GM18507 (cell line): ENCODE measurements around the gene ADGRB3.
"Not testable (repeated sequence)": the region's sequence is repeated elsewhere in the genome, so short reads cannot be mapped to it uniquely, and the experiment has no call there.

Source experiments
- DNase-seq: peaks from one replicate; pipeline ENCODE4 v3.0.0; 2011; ENCODE audit warnings: low read depth; ENCODE audit not compliant: insufficient read length; ENCODE audit errors: extremely low spot score
- FAIRE-seq: peaks from 2 replicates; lab custom pipeline; 2011; peaks lifted over from hg19 to GRCh38; lab: Jason Lieb, UNC

ADGRB3 gene

DNA sequence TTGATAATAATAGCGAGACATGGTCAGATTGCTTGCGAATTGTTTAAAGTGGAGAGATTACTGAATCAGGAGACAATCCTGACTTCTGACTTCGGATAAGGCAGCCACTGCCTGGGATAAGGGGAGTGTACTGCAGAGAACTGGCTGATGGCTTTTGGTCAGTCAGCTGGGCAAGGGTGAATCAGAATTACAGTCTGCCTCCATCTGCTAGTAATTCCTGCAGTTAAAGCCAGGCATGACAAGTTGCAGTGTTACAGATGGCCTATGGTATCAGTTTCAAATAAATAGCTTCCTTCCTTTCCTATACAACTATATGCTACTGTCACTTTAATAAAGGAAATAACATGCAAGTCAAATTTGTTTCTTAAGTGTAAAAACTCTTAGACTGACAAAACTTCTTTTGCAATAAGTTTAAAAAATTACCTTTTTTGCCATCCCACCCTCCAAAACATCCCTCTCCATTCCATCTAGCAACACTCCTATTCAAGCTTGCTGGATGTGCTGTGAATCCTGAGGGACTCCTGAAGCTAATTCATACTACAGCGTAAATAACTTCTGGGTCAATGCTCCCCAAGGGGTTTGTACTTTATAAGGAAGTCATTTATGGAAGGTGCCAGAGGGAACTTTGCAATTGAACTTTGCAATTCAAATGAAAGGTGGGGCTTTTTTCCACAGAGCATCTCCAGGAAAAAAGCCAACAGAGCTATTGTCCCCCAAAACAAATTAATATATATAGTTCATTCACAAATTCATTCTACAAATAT lies 245.2 kb downstream of the ADGRB3 start:
- FAIRE-seq = no peak
- DNase-seq = no peak

DNA sequence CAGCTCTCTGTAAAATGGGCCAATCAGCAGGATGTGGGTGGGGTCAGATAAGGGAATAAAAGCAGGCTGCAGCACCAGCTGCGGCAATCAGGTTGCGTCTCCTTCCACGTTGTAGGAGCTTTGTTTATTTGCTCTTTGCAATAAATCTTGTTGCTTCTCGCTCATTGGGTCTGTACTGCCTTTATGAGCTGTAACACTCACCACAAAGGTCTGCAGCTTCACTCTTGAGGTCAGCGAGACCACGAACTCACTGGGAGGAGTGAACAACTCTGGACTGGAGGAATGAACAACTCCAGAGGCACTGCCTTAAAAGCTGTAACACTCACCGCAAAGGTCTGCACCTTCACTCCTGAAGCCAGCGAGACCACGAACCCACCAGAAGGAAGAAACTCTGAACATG lies 248.2 kb downstream of the ADGRB3 start:
- DNase-seq, FAIRE-seq: not testable (repeated sequence)

DNA sequence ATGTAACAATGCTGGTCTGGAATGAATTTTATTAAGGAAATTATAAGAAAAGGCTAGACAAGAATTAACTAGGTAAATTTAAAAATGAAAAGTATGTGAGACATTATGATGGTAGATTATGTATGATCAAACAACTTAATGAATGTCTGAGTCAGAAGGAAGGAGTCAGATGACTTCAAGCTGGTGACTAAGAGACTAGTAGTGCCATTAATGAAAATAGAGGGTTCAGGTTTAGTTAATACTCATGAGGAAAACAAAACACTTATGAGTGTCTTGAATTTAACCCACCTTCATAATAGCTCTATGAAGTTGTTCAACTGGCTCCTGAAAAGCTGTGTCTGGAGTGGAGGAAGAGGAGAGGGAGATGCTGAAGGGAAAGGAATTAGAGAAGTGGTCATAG lies 256.3 kb downstream of the ADGRB3 start:
- FAIRE-seq (no peak), DNase-seq (no peak)

DNA sequence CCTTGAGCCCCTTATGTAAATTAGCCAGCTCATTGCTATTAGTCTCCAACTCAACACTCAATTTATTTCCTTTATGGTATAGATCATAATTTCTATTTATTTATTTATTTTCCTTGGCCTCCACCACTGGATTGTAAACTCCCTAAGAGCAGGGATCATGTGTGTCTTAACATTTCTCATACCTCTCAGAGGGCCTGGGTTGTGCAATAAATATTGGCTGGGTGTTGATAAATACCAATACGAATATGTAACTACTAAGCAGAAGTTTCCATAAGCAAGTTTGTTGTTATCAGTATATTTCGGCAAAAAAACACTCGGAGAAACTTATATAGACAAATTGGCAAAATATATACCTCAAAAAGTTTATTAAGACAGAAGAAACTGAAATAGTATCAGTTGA lies 257.4 kb downstream of the ADGRB3 start:
- no peak for FAIRE-seq
- no peak for DNase-seq

DNA sequence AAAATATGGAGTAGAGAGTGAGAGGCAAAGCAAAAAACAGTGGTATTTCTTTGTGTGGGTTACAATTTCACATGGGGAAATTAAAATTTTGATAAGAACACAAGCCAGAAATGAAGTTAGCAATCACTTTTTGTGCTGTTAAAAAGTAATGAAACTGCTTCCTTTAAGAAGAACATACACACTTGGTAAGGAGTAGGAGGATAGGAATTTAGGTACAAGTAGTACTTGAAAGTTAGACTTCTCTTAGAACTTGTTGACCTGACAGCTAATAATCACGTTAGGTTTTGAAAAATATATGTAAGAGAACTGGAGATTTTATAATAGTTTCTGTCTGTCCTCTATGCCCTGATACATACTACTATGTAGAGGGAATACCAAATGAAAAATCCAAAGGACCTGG lies 260.8 kb downstream of the ADGRB3 start:
- no peak for DNase-seq
- FAIRE-seq = no peak

DNA sequence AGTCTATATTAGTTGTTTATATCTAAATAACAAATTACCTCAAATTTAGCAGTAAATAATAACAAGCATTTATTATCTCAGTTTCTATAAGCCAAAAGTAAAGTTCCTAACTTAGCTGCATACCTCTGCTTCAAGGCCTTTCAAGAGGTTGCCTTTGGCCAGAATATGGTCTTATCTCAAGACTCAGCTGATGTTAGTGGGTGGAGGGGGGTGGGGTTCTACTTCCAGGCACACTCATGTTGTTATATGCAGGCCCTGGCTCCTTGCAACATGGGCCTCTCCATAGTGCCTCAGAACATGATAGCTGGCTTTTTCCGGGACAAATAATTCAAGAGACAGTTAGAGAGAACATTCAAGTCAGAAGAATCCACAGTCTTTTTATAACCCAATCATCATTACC lies 266.0 kb downstream of the ADGRB3 start:
- DNase-seq (no peak), FAIRE-seq (no peak)

DNA sequence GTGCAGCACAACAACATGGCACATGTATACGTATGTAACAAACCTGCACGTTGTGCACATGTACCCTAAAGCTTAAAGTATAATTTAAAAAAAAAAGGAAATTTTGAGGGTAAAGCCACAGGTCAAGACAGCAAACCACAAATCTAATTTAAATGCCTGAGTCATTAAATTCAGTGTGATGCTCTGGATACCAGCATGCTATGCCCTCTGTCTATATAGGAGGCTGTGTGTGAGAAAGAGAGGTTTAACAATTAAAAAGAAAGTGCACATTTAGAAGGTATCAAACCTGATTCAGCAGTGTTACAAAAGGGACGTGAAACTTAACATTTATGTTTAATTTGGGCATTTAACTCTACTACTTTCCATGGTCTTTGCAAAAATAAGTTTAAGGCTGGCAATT lies 276.3 kb downstream of the ADGRB3 start:
- FAIRE-seq (no peak), DNase-seq (no peak)

DNA sequence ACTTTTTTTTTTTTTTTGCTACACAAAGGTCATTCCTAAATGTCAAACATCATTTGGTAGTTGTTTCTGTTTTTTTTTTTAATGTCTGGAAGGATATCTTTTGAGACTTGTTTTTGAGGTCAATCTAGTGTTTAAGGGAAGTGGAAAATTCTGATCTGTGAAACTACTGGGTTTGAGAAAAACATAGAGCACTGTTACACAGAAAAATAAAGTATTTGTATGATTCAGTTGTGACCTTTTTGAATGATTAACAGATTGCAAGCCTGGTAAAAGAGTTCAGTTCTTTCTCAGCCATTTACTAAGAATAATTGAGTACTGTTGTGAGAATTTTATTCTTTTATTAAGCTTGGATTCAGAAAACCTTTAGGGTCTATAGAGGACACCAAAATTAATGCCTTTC lies 276.7 kb downstream of the ADGRB3 start:
- FAIRE-seq (no peak), DNase-seq (no peak)

DNA sequence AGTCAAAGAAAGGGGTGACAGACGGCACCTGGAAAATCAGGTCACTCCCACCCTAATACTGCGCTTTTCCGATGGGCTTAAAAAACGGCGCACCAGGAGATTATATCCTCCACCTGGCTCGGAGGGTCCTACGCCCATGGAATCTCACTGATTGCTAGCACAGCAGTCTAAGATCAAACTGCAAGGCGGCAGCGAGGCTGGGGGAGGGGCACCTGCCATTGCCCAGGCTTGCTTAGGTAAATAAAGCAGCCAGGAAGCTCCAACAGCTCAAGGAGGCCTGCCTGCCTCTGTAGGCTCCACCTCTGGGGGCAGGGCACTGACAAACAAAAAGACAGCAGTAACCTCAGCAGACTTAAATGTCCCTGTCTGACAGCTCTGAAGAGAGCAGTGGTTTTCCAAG lies 277.7 kb downstream of the ADGRB3 start:
- FAIRE-seq, DNase-seq: not testable (repeated sequence)

DNA sequence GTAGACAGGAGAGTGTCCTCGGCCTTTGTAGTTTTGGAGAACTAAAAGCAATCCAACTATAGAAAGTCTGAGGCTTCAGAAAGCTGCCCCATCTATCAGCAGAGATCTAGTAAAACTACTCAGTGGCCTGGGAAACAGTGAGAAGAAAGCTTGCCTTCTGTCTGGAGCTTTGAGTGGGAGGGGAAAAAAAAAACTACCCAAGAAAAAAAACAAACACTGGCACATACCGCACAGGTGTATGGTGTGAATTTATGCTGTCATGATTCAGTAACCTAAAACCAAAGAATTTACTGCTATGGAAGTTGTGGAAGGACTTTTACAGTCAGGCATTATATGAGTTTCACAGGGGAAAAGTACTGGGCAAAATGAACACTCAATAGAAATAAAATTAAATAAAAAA lies 280.5 kb downstream of the ADGRB3 start:
- no peak for FAIRE-seq
- DNase-seq = no peak

DNA sequence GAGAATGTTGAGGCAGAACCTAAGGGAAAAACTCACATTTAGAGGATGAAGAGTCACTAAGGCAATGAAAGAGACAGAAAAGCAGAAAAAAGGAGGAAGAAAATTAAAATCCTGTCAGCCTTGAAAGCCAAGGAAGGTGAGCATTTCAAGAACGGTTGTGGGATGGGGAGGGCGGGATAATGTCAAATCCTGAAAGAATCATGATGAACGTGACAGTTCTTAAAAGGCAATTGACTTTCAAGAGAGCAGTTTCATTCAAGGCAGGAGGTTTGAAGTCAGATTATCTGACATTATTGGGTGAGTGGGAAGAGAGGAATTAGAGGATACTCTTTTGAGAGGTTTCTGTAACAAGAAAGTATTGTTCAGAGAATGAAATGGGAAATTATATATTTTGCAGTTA lies 284.5 kb downstream of the ADGRB3 start:
- DNase-seq = no peak
- FAIRE-seq = no peak

DNA sequence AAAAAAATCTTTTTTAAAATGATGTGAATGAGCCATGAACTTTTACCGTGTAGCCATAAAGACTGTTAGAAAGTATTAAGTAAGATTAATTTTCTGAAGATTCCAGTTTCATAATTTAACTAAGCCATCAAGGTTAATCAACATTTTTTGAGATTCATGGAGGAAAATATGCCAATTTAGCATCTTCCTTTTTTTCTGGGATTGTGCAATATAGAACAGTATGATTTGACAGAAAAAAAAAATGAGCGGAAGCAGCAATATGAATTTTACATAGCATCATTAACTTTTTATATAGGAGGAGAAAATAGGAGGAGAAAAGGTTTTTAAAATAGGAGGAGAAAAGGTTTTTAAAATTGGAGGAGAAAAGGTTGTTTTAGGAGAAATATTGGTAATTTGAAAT lies 306.3 kb downstream of the ADGRB3 start:
- FAIRE-seq (no peak), DNase-seq (no peak)

DNA sequence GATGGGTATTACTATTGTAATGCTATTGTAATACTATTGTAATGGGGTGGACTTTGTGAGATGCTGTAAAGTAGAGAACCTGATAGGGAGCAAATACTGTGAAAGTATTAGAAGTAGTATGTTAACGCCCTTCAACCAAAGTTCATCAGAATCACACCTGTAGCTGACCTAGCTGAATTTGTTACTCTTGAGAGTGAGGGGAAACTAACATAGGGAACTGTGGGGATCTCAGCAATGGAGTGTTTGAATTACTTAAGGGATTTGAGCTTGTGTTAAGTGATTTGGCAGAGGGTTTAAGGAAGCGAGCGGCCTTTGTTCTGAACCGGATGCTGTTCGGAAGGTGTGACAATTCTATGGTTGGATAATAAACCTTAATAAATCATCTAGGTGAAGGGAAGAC lies 312.6 kb downstream of the ADGRB3 start:
- no peak for FAIRE-seq
- no peak for DNase-seq

DNA sequence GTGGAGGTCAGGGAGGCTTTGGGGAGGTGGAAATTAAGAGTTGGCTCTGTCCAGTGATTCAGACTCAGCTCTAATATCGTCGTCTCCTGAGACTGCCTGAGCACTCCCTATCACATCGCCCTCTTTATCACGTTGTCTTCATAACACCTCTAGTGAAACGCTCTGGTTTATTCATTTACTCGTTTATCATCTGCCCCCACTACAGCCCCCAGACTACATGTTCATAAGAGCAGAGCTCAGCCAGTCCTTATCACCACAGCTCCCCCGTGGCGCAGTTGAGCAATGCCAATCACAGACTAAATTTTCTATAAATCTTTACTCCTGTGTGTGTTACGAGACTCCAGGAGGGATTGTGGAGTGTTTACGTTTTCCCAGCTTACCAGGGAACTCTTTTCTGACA lies 316.2 kb downstream of the ADGRB3 start:
- no peak for DNase-seq
- FAIRE-seq = no peak

DNA sequence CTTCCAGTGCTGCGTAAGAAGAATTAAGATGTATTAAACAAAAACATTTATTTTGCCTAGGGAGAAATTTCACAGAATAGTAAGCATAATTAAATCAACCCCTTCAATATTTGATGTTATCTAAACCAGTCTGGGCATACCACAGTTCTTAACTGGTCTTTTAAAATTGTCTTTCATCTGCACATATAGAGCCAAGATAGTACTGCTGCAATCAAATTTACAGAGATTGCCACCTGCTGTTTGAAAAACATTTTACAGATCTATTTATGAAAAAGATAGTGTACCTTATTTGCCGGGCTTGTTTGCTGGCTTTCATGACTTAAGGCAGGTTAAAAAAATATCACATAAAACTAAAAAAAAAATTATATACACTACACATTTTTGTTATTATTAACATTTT lies 323.2 kb downstream of the ADGRB3 start:
- no peak for DNase-seq
- FAIRE-seq = no peak

DNA sequence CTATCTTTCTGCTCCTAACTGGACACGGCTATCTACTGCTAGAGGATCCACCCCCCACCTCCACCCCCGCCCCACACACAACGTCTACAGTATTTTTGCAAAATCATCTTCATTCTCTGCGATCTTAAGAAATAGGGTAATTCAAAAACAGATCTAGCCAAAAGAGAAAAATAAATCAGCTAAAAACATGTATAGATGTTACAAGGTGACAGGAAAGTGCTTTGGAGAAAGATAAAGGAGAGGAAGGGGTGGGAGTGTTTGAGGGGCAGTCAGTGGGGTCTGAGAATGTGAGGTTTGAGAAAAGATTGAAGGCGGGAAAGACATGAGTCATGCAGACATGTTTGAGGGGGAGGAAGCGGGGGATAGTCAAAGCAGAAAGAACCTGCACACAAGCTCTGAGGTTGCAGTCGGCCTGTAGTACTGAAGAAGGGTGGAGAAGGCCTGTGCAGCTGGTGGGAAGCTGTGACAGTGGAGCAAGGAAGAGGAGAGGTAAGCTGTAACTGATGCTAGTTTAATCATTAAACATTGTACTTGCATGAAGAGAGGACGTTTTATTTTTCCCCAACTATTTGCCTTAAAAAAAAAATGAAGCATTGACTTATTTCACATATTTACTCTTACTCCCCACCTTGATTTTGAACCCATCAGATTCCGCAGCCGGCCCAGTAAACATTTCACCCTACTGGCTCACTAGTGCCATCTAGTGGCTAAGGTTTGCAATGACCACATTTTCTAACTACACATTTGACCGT lies 332.6 kb downstream of the ADGRB3 start:
- FAIRE-seq = peak; percentile 88

DNA sequence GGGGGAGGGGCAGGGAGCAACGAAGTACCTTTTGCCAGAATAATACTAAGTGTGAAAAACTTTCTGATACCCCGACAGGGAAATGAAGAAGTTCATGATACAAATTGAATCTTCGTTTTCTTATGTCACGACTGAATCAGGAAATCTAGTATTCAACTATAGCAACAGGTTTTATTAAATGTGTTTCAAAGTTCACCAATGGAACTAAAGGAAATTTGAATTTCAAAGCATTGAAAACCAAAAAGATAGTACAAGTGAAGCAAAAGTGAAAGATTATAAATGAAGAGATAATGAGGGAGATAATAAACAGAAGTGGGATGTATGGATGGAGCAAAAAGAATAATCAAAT lies 333.2 kb downstream of the ADGRB3 start:
- no peak for FAIRE-seq

More for the DNA sequence above, 332.6 kb downstream of the ADGRB3 start:
- peak; percentile 14 for DNase-seq

DNA sequence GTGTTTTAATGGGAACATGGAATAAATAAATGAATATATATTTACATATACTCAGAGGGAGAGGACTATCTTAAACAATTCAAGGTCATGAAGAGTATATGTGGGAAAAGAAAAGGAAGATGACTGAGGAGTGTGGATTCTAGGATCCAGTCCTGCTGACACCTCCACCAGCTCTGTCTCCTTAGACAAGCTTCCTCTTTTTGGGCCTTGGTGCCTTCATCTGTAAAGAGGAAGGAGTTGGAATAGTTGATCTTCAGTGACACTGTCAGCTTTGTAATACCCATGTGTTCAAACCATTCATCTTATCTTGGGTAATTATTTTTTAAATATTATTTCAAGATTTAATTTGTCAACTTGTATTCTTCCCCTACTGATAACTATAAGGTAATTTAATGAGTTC lies 338.0 kb downstream of the ADGRB3 start:
- no peak for FAIRE-seq
- DNase-seq = no peak

More for the DNA sequence above, 333.2 kb downstream of the ADGRB3 start:
- no peak for DNase-seq

DNA sequence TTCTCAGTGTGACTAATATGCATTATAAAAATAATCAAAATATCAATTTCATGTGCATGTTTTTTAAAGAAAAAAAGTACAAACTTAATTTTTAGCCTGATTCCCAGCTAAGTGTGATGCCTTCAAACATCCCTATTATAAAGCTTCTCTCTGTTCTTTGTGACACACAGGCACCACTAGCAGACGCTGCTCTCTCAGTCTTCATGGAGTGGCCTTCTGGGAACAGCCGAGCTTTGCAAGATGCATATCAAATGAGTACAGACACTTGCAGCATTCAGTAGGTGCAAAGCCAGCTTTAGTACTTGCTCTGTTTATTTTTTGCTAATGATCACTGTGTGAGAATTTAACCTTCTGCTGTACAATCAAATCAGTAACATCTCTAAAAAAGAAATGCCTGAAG lies 340.0 kb downstream of the ADGRB3 start:
- FAIRE-seq (no peak), DNase-seq (no peak)

DNA sequence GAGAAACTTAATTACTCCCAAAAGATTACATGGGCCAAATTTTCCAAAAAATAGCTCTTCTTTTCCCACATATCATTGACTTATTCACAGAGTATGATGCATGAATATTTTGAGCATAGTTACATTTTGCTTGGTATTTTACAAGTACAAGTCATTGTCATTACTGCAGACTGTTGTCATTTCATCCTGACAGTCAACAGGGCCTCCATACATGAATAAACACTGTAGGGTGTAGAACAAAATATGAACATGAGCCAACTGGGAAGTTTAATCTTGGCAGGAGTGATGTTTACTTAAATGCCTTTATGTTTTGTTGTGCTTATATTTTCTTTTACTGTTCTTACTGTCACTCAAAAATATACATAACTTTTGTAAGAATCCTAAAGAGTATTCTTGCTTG lies 340.7 kb downstream of the ADGRB3 start:
- no peak for DNase-seq
- no peak for FAIRE-seq

DNA sequence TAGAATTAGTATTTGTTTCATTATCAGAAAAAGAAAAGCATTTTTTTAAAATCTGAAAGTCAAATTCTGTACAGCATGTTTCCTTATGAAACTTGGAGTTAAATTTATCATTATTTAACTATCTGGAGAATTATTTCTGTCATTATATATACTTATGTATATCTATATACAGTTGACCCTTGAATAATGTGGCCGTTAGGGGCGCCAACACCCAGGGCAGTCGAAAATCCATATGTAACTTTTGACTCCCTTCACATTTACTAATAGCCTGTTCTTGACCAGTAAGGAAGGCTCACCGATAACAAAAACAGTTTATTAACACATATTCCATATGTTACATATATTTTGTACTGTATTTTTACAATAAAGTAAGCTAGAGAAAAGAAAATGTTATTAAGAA lies 341.2 kb downstream of the ADGRB3 start:
- FAIRE-seq = no peak
- DNase-seq = no peak
